ENCODE measurements around the gene LCMT2.

Gene LCMT2, protein sequence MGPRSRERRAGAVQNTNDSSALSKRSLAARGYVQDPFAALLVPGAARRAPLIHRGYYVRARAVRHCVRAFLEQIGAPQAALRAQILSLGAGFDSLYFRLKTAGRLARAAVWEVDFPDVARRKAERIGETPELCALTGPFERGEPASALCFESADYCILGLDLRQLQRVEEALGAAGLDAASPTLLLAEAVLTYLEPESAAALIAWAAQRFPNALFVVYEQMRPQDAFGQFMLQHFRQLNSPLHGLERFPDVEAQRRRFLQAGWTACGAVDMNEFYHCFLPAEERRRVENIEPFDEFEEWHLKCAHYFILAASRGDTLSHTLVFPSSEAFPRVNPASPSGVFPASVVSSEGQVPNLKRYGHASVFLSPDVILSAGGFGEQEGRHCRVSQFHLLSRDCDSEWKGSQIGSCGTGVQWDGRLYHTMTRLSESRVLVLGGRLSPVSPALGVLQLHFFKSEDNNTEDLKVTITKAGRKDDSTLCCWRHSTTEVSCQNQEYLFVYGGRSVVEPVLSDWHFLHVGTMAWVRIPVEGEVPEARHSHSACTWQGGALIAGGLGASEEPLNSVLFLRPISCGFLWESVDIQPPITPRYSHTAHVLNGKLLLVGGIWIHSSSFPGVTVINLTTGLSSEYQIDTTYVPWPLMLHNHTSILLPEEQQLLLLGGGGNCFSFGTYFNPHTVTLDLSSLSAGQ

DNA sequence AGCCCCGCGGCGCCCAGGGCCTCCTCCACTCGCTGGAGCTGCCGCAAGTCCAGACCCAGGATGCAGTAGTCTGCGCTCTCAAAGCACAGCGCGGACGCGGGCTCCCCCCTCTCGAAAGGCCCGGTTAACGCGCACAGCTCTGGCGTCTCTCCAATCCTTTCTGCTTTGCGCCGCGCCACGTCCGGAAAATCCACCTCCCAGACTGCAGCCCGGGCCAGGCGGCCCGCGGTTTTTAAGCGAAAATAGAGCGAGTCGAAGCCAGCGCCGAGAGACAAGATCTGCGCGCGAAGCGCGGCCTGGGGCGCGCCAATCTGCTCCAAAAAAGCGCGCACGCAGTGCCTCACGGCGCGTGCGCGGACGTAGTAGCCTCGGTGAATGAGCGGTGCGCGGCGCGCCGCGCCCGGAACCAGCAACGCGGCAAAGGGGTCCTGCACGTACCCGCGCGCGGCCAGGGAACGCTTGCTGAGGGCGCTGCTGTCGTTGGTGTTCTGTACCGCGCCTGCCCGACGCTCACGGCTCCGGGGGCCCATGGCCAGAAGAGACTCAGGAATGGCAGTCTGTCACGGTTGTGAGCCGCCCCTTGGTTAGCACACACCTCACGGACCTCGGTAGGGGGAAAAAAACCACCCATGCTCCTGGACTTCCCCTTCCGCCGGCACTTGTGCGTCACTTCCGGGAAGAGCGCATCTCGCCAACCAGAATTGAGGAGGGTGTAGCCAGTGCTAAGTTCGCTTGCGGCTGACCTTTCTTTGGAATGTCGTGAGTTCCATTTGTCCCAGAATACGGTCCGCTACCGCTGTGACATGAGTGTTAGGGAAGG is at the start of gene LCMT2:
TSS of gene LCMT2 (minus strand) at position 614 of the 820 bp plus-strand sequence. CDS start at position 530, 84 bp downstream.
- peak within 1 kb of the TSS; percentile 99 for H3K27ac Mint-ChIP-seq
- H3K4me1 Mint-ChIP-seq = peaks cover 11 to 42% of the 10 kb centered on the region in 2 donors
- H3K9me3 Mint-ChIP-seq = no peaks in the 10 kb centered on the region
- H3K36me3 Mint-ChIP-seq = peaks cover 31 to 44% of the 10 kb centered on the region in 2 donors
- ATAC-seq (replicated peaks) (peak; percentile 92 to 93), DNase-seq (peak; percentile 88)
- H3K4me3 Mint-ChIP-seq = peak within 1 kb of the TSS; percentile 94 to 95
- H3K27me3 Mint-ChIP-seq = no peaks in the 10 kb centered on the region

DNA sequence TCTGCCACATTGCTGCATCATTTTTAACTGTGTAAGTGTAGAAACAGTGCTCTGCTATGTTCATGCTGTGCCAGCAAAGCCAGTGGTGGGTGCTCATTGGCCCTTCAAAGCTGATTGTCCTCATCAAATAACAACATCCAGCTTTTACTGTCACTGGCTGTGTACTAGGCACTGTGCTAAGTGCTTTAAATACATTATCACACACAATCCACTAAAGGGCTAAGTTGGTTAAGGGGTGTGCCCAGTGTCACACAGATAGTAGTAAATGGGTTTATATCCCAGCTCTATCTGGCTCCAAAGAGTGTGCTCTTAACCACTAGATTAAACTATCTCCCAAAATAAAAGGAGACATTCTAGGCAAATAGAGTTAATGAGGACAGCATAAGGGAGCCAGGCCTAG is 48.2 kb upstream of the LCMT2 start:
- no peaks in the 10 kb centered on the region for H3K9me3 Mint-ChIP-seq
- H3K27ac Mint-ChIP-seq = no peak overlapping the region
- H3K27me3 Mint-ChIP-seq = no peaks in the 10 kb centered on the region
- H3K36me3 Mint-ChIP-seq = peaks cover 31 to 49% of the 10 kb centered on the region in 2 donors
- H3K4me3 Mint-ChIP-seq = no peak overlapping the region
- DNase-seq (no peak), ATAC-seq (replicated peaks) (no peak)
- H3K4me1 Mint-ChIP-seq = peaks cover 2 to 7% of the 10 kb centered on the region in 2 donors

DNA sequence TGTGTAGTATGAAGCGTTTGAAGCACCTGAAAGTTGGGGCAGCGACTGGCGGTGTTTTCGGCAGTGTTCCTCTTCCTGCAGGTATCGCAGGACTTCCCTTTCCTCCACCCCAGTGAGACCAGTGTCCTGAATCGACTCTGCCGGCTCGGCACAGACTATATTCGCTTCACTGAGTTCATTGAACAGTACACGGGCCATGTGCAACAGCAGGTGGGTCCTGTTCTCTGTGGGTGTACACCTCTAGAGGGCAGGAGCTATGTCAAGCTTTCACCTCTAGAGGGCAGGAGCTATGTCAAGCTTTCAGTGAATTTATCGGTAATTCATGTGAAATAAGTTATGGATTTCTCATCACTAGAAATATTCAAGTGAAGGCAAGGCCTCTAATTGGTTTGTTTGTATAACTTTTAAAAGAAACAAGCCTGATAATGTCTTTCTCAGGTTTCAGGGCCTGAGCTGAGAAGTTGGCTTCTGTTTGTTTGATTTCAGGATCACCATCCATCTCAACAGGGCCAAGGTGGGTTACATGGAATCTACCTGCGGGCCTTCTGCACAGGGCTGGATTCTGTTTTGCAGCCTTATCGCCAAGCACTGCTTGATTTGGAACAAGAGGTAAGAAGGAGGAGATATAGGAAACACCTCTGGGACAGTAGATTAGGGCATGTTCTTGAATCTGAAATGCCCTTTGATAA is 45.8 kb upstream of the LCMT2 start:
- peaks cover 9 to 25% of the 10 kb centered on the region in 2 donors for H3K4me1 Mint-ChIP-seq
- H3K27me3 Mint-ChIP-seq = no peaks in the 10 kb centered on the region
- no peak overlapping the region for H3K27ac Mint-ChIP-seq
- no peak overlapping the region for H3K4me3 Mint-ChIP-seq
- peak; percentile 26 for DNase-seq
- ATAC-seq (replicated peaks) = peak; percentile 64 to 66
- H3K9me3 Mint-ChIP-seq = no peaks in the 10 kb centered on the region
- H3K36me3 Mint-ChIP-seq = peaks cover 23 to 35% of the 10 kb centered on the region in 2 donors

DNA sequence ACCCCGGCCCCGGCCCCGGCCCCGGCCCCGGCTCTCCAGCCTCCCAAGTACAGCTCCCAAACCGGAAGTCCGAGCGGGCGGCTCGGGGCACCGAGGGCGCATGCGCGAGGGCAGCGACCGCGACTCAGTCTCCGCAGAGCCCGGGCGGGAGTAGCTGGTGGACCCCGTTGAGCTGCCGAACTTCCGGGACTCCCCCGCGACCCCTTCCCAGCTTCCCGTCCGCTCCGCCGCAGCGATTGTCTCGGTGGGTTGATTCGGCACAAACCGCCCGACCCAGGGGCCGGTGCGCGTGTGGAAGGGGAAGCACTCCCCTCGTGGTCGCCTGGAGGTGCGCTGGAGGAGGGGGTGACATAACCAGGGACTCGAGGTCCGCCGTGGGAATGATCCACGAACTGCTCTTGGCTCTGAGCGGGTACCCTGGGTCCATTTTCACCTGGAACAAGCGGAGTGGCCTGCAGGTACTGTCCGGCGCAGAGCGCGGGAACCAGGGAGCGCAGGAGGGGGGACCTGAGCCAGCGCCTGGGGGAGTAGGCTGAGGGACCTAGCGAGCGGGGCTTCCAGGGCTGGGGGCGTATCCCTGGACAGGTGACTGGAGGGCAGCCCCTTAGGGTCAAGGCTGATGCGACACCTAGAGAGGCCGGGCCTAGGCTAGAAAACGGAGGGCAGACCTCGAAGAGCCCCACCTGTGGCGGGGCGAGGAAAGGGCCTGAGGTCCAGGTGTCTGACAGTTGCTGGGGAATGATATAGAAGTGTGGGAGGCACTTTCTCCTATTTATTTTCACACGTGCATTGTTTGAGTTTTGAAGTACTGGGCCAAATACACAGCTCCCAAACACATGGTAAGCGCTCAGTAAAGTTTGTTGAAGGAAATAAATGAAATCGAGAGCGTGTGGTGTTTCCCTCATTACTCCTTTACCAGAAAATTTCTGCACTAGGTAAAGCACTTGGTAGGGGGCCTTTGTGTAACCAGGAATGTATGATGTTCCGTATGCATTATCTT is 40.9 kb upstream of the LCMT2 start, which contains the start of the genes TUBGCP4 and ZSCAN29:
TSS of gene TUBGCP4 (plus strand) at position 127 of the 1,000 bp plus-strand sequence. CDS start at position 381, 254 bp downstream.
TSS of gene ZSCAN29 (minus strand) at position 69 of the 1,000 bp plus-strand sequence. CDS start 1,130 bp downstream, outside the sequence.
- H3K4me1 Mint-ChIP-seq = peaks cover 40 to 63% of the 10 kb centered on the region in 2 donors
- H3K27me3 Mint-ChIP-seq = no peaks in the 10 kb centered on the region
- peak within 1 kb of the TSS; percentile 95 for H3K27ac Mint-ChIP-seq
- ATAC-seq (replicated peaks) = peak; percentile 89 to 92
- H3K9me3 Mint-ChIP-seq = peaks cover 0 to 9% of the 10 kb centered on the region in 2 donors
- peak within 1 kb of the TSS; percentile 94 to 99 for H3K4me3 Mint-ChIP-seq
- peaks cover 37 to 43% of the 10 kb centered on the region in 2 donors for H3K36me3 Mint-ChIP-seq
- peak; percentile 83 for DNase-seq

DNA sequence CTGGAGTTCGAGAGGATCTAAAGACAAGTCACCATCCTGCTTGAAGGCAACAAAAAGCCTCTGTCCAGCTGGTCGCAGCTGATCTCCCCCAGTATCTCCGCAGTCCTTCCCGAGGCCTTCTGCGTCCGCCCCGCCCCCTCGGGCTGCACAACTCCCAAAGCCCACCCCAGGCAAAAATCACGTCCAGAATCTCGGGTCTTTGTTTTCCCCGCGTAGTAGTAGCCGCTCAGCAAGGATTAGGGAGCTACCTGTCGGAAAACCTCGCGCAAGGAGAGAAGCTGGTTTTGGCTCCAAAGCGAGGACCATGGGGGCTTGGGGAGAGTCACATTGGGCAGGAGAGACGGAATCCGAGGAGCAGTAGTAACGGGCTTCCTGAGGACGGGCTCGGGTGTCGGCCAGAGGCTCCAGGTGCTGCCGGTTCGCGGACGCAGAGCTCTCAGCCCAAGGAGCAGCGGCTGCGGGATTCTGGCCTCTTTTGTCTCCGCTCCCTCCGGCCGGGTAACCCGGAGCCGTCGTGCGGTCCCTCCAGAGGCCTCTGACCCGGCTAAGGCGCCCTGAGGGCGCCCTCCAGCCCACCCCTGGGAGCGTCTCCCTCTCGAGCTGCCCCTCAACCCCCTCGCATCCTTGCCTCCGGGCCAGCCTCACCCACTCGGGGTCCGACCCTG is 40.1 kb upstream of the LCMT2 start:
- peak; percentile 74 to 75 for ATAC-seq (replicated peaks)
- peaks cover 39 to 45% of the 10 kb centered on the region in 2 donors for H3K36me3 Mint-ChIP-seq
- H3K4me1 Mint-ChIP-seq = peaks cover 42 to 63% of the 10 kb centered on the region in 2 donors

DNA sequence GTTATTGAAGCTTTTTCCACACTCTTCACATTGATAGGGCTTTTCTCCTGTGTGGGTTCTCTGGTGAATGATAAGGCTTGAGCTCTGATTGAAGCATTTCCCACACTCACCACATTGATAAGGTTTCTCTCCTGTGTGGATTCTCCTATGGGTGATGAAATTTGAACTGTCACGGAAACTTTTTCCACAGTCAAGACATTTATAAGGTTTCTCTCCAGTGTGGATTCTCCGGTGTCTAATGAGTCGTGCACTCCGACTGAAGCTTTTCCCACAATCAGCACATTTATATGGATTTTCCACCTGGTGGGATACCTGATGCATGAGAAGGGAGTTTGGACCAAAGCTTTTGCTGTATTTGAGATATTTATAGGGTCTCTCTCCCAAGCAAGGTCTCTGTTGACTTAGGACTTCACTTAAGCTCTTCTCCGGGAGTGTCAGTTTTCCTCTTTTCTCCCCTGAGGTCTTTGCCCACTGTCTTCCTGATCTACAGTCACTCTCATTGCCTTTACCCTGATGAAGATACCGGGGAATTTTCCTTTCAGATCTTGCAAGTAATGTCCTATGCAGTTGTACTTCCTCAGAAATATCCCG is 31.0 kb upstream of the LCMT2 start:
- H3K27me3 Mint-ChIP-seq = no peaks in the 10 kb centered on the region
- peaks cover 77 to 87% of the 10 kb centered on the region in 2 donors for H3K36me3 Mint-ChIP-seq
- no peak overlapping the region for H3K4me3 Mint-ChIP-seq
- H3K27ac Mint-ChIP-seq = no peak overlapping the region
- peaks cover 23 to 29% of the 10 kb centered on the region in 2 donors for H3K9me3 Mint-ChIP-seq
- peaks cover 16 to 22% of the 10 kb centered on the region in 2 donors for H3K4me1 Mint-ChIP-seq
- no peak for DNase-seq
- ATAC-seq (replicated peaks) = no peak

More for the DNA sequence above, 40.1 kb upstream of the LCMT2 start:
- Mint-ChIP-seq H3K27ac (peak overlapping the region; percentile 95), H3K9me3 (peaks cover 0 to 10% of the 10 kb centered on the region in 2 donors), H3K4me3 (peak overlapping the region; percentile 94 to 99), H3K27me3 (no peaks in the 10 kb centered on the region)
- DNase-seq = no peak

DNA sequence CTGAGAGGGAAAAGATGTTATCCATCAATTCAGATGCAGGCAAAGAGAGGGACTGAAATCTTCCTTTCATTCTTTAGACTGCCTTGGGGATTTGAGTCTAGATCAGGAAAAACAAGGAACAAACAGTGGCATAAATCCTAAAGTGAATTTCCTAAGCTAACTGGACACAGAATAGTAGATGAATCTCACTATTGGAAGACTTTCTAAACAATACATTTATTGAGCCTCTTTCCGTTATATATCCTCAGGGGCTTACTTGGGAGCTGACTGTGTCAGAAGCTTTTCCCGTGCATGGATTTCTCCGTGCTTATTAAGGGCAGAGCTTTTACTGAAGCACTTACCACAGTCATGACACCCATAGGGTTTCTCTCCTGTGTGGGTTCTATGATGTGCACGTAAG is 30.4 kb upstream of the LCMT2 start:
- peaks cover 74 to 85% of the 10 kb centered on the region in 2 donors for H3K36me3 Mint-ChIP-seq
- H3K9me3 Mint-ChIP-seq = peaks cover 23 to 27% of the 10 kb centered on the region in 2 donors

DNA sequence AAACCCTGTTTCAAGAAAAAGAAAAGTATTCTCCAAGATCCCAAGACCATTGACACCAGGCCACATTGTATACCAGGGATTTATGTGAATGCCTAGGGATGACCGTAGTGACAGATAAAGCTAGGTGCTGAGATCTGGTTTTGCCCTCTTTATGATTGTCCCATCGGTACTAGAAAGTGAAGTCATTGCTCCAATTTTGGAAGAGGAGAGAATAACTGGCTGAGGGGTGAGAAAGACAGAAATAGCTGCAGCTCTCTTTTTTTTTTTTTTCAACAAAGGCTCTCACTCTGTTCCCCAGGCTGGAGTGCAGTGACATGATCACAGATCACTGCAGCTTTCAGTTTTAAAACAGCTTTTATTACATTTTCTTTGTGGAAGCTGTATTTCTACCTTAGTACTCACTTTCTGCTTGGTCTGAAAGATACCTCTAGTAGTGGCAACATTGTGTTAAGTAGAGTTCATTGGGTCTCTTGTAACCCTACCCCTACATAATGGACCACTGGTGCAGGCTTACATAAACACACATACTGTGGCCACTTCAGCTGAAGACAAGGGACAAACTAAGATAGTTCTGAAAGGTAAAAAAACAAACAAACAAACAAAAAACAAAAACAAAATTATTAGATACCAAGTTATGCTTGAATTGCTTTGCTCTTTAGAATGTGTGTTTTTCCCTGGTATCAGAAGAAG is 22.5 kb upstream of the LCMT2 start:
- Mint-ChIP-seq H3K36me3 (peaks cover 35 to 49% of the 10 kb centered on the region in 2 donors), H3K27me3 (no peaks in the 10 kb centered on the region), H3K4me1 (peaks cover 3 to 5% of the 10 kb centered on the region in 2 donors), H3K4me3 (no peak overlapping the region), H3K27ac (no peak overlapping the region), H3K9me3 (no peaks in the 10 kb centered on the region)
- no peak for DNase-seq
- ATAC-seq (replicated peaks) = no peak

More for the DNA sequence above, 30.4 kb upstream of the LCMT2 start:
- no peak for DNase-seq
- ATAC-seq (replicated peaks) = no peak
- no peak overlapping the region for H3K4me3 Mint-ChIP-seq
- H3K27ac Mint-ChIP-seq = no peak overlapping the region
- H3K27me3 Mint-ChIP-seq = no peaks in the 10 kb centered on the region
- peaks cover 11 to 16% of the 10 kb centered on the region in 2 donors for H3K4me1 Mint-ChIP-seq

DNA sequence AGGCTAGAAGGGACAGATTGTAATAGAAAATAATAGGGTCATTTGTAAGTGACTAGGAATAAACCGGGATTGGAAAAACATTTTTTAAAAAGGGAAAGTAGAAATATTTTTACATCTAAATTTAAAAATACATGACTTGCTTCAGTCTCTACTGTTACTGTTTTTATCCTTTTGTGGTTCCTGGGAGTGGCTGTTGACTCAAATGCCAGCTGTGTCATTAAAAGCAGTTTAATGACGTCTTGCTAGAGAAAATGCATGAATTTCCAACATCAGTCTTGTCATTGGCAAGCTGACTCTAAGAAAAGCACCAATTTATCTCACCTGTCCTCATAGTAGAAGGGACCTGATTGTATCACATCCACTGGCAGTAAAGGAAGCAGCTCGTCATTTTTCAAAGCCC is 16.7 kb upstream of the LCMT2 start:
- no peaks in the 10 kb centered on the region for H3K27me3 Mint-ChIP-seq
- DNase-seq (no peak), ATAC-seq (replicated peaks) (no peak)
- H3K27ac Mint-ChIP-seq = no peak overlapping the region
- H3K4me3 Mint-ChIP-seq = no peak overlapping the region
- no peaks in the 10 kb centered on the region for H3K4me1 Mint-ChIP-seq
- H3K36me3 Mint-ChIP-seq = peaks cover 17 to 37% of the 10 kb centered on the region in 2 donors
- no peaks in the 10 kb centered on the region for H3K9me3 Mint-ChIP-seq

DNA sequence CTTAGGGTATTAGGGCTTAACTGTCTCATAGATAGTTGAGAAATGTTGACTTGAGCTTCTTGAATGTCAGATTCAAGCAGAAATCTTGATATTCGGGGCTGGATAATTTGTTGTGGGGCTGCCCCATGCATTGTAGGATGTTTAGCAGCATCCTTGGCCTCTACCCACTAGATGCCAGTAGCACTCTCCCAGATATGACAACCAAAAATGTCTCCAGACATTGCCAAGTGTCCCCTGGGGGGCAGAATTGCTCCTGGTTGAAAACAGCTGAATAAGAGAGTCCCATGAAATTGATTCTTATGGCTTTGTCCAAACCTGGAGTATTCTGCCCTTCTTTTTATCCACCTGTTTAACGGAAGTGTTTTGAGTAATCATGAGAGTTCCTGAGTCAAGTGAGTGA is 15.9 kb upstream of the LCMT2 start:
- no peak overlapping the region for H3K27ac Mint-ChIP-seq
- DNase-seq (no peak), ATAC-seq (replicated peaks) (no peak)
- no peaks in the 10 kb centered on the region for H3K4me1 Mint-ChIP-seq
- no peaks in the 10 kb centered on the region for H3K9me3 Mint-ChIP-seq
- H3K27me3 Mint-ChIP-seq = no peaks in the 10 kb centered on the region
- peaks cover 17 to 33% of the 10 kb centered on the region in 2 donors for H3K36me3 Mint-ChIP-seq
- no peak overlapping the region for H3K4me3 Mint-ChIP-seq

DNA sequence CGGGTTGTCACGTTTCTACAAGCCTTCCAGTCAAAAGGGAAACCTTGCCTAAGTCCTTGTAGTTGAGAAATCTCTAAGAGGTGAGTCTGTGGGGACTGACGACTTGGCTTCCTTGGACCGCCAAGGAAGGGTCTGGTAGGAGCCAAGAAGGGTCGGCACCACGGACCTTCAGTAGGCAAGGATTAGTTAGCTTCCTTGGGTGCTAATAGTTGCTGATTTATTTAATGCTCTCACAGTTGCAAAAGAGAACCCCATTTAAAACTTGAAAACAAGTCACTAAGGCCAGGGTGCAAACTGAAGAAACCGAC is 361 bp upstream of the LCMT2 start:
- Mint-ChIP-seq H3K9me3 (no peaks in the 10 kb centered on the region), H3K4me1 (peaks cover 10 to 40% of the 10 kb centered on the region in 2 donors), H3K27ac (peak overlapping the region; percentile 99), H3K36me3 (peaks cover 35 to 49% of the 10 kb centered on the region in 2 donors), H3K27me3 (no peaks in the 10 kb centered on the region), H3K4me3 (peak overlapping the region; percentile 94 to 95)
- ATAC-seq (replicated peaks) (peak; percentile 26 to 31), DNase-seq (no peak)
